ENCODE data around the gene TYMP. TPM values are rescaled to one million over a fixed set of nuclear protein-coding genes. Genes with fewer than 3 reads are reported as not detected.
"Not testable (repeated sequence)": the region's sequence is repeated elsewhere in the genome, so short reads cannot be mapped to it uniquely, and the experiment has no call there.

TYMP gene
- total RNA-seq, 1 donor from 2014 or later, result 151 TPM

DNA sequence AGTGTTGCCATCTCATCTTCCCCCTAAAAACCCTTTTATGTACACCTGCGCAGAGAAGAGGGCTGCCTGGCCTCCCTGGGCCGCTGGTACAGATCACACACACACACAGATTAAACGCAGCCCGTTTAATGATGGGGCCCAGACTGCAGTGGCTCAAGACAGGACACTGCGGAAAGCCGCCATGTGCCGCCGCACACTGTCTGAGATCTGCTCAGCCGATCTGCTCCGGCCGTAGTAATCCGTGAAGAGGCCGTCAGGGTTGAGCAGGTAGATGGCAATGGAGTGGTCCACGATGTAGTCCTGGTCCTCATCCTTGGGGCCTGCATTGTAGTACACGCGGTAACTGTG, 6.4 kb downstream of the TYMP start:
- TF ChIP-seq, protein P1, sequence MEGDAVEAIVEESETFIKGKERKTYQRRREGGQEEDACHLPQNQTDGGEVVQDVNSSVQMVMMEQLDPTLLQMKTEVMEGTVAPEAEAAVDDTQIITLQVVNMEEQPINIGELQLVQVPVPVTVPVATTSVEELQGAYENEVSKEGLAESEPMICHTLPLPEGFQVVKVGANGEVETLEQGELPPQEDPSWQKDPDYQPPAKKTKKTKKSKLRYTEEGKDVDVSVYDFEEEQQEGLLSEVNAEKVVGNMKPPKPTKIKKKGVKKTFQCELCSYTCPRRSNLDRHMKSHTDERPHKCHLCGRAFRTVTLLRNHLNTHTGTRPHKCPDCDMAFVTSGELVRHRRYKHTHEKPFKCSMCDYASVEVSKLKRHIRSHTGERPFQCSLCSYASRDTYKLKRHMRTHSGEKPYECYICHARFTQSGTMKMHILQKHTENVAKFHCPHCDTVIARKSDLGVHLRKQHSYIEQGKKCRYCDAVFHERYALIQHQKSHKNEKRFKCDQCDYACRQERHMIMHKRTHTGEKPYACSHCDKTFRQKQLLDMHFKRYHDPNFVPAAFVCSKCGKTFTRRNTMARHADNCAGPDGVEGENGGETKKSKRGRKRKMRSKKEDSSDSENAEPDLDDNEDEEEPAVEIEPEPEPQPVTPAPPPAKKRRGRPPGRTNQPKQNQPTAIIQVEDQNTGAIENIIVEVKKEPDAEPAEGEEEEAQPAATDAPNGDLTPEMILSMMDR (IDR thresholded peaks at IDR 0.05), result no peak
- intact Hi-C loops (cut with DNase I), result no loop called here
- peaks cover 35% of the 10 kb centered on the region for H3K4me1 ChIP-seq
- no peak overlapping the region for H3K27ac ChIP-seq
- no peaks in the 10 kb centered on the region for H3K9me3 ChIP-seq
- ATAC-seq, result no peak
- no peak overlapping the region for H3K4me3 ChIP-seq
- DNase-seq, result no peak
- peaks cover 57% of the 10 kb centered on the region for H3K36me3 ChIP-seq
- H3K27me3 ChIP-seq (ENCODE audit: low read depth), result no peaks in the 10 kb centered on the region

DNA sequence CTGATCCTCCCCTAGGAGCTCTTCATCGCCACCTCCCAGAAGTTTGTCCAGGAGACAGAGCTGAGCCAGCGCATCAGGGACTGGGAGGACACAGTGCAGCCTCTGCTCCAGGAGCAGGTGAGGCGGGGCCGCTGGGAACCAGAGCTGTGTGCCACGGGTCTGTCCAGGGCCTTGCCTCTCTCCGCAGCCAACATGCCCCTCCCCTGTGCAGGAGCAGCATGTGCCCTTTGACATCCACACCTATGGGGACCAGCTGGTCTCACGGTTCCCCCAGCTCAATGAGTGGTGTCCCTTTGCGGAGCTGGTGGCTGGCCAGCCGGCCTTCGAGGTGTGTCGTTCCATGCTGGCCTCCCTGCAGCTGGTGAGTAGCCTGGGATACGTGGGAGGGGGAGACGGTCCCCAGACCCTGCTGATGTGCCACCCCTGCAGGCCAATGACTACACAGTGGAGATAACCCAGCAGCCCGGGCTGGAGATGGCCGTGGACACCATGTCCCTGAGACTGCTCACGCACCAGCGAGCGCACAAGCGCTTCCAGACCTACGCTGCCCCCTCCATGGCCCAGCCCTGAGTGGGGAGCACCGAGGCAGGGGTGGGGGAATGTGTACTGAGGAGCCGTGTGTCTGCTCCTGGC, 6.9 kb downstream of the TYMP start:
- ATAC-seq, result no peak
- intact Hi-C loops (cut with DNase I), result no loop called here
- Histone ChIP-seq H3K4me1 (peaks cover 30% of the 10 kb centered on the region), H3K27me3 (ENCODE audit: low read depth) (no peaks in the 10 kb centered on the region), H3K9me3 (no peaks in the 10 kb centered on the region), H3K4me3 (no peak overlapping the region), H3K27ac (no peak overlapping the region), H3K36me3 (peaks cover 62% of the 10 kb centered on the region)
- DNase-seq, result no peak
- TF ChIP-seq, protein P1 (IDR thresholded peaks at IDR 0.05), result no peak

DNA sequence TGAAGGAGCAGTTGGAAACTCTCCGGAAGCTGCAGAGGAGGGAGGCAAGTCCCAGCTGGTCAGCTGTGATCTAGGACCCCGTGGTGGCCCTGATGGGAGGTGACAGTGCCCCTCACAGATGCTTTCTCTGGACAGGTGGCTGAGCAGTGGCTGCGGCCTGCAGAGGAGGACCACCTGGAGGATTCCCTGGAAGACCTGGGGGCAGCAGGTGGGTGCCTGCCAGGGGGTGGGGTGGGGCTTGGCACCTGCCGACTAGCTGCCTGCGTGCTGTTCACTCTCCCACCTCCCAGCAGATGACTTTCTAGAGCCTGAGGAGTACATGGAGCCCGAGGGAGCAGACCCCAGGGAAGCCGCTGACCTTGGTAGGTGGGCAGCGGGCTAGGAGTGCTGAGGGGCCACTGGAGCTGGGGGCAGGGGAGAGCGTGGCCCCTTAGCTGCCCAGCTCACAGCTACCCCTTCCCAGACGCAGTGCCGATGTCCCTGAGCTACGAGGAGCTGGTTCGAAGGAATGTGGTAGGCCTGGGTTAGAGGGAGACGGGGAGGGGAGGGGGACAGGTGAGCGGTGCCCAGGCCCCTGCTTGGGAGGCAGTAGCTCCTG, 7.5 kb downstream of the TYMP start:
- no peak overlapping the region for H3K27ac ChIP-seq
- DNase-seq, result no peak
- H3K27me3 ChIP-seq (ENCODE audit: low read depth), result no peaks in the 10 kb centered on the region
- peaks cover 68% of the 10 kb centered on the region for H3K36me3 ChIP-seq
- H3K4me1 ChIP-seq, result peaks cover 24% of the 10 kb centered on the region
- ATAC-seq, result no peak
- intact Hi-C loops (cut with DNase I), result no loop called here
- H3K9me3 ChIP-seq, result no peaks in the 10 kb centered on the region
- no peak overlapping the region for H3K4me3 ChIP-seq
- TF ChIP-seq, protein P1 (IDR thresholded peaks at IDR 0.05), result no peak

DNA sequence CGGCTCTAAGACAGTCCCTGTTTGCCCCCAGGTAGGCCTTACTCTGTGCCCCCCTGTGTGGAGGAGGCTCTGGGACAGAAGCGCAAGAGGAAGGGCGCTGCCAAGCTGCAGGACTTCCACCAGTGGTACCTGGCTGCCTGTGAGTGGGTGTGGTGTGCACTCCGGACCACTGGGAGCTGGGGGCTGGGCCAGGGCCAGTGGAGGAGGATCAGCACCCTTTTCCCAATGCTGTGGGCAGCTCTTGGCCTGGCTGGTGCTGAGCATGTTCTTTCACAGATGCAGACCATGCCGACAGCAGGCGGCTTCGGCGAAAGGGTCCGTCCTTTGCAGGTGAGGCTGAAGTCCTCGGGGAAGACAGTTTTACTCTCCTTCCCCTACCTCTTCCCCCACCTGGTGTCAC, 8.1 kb downstream of the TYMP start:
- intact Hi-C loops (cut with DNase I), result no loop called here
- TF ChIP-seq, protein P1 (IDR thresholded peaks at IDR 0.05), result no peak
- no peaks in the 10 kb centered on the region for H3K27me3 ChIP-seq (ENCODE audit: low read depth)
- H3K4me1 ChIP-seq, result peaks cover 18% of the 10 kb centered on the region
- ATAC-seq, result no peak
- no peak overlapping the region for H3K4me3 ChIP-seq
- H3K9me3 ChIP-seq, result no peaks in the 10 kb centered on the region
- H3K27ac ChIP-seq, result no peak overlapping the region
- peaks cover 74% of the 10 kb centered on the region for H3K36me3 ChIP-seq
- DNase-seq, result no peak

DNA sequence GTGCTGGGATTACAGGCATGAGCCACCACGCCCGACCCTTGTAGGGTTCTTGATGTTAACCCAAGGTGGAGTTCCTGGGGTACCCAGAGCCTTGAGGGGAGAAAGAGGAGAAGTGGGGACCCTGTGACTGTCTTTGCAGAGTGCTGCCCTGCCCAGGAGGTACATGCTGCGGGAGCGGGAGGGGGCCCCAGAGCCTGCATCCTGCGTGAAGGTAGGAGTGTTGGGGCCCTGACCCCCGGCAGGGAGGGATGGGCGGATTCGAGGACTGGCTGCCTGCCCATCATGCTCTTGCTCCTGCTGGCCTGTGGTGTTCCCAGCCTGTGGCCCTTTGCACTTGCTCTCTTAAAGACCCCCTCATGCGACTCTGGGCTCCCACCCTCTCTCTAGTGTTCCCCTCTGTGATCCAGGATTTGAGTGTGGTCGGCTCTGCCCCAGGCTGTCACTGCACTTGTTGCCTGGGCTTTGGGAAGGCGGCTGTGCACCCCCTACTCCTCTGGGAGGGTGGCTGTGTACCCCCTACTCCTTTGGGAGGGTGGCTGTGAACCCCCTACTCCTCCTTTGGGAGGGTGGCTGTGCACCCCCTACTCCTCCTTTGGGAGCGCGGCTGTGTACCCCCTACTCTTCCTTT, 8.9 kb downstream of the TYMP start:
- TF ChIP-seq, protein P1 (IDR thresholded peaks at IDR 0.05), result no peak
- peaks cover 81% of the 10 kb centered on the region for H3K36me3 ChIP-seq
- DNase-seq, result no peak
- no peak overlapping the region for H3K4me3 ChIP-seq
- ATAC-seq, result no peak
- no peaks in the 10 kb centered on the region for H3K9me3 ChIP-seq
- peaks cover 13% of the 10 kb centered on the region for H3K4me1 ChIP-seq
- intact Hi-C loops (cut with DNase I), result no loop called here
- no peak overlapping the region for H3K27ac ChIP-seq
- H3K27me3 ChIP-seq (ENCODE audit: low read depth), result no peaks in the 10 kb centered on the region

DNA sequence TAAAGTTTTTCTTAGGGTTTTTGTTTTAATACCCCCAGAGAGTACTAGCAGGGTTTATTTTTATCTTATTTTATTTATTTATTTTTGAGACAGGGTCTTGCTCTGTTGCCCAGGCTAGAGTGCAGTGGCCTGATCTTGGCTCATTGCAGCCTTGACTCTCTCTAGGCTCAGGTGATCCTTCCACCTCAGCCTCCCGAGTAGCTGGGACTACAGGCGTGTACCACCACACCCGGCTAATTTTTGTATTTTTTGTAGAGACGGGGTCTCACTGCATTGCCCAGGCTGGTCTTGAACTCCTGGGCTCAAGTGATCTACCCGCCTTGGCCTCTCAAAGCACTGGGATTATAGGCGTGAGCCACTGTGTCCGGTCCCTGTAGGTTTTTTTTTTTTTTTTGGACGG, 9.6 kb downstream of the TYMP start:
- intact Hi-C loops (cut with DNase I); H3K27me3 ChIP-seq (ENCODE audit: low read depth); H3K9me3 ChIP-seq; H3K4me3 ChIP-seq; ATAC-seq; DNase-seq; H3K27ac ChIP-seq: not testable (repeated sequence)
- peaks cover 81% of the 10 kb centered on the region for H3K36me3 ChIP-seq
- H3K4me1 ChIP-seq, result peaks cover 13% of the 10 kb centered on the region

Data from lower lobe of right lung (tissue), 2 donors.